Tibial artery (tissue), 4 donors: ENCODE measurements around the gene HACL1.
A peak's percentile ranks its signal among the peaks of the same experiment; 100 is the strongest.

Source experiments
- DNase-seq, 2 donors: peaks; one replicate each; pipeline ENCODE4 v3.0.0-alpha.2; 2019
- H3K27ac ChIP-seq, 2 donors: fragments of 200-600 bp; sonication (generic) in 1 of 2; 1 replicate in 1 of 2; 2 replicates in 1 of 2; pipeline ENCODE4 v1.5.1; 2018 to 2019; ENCODE audit warnings: mild to moderate bottlenecking in 1 of 2
- H3K27me3 ChIP-seq, 2 donors: fragments of 200-600 bp; sonication (generic) in 1 of 2; one replicate each; pipeline versions ENCODE4 v1.5.1 to v1.6.0; 2016 to 2019
- H3K36me3 ChIP-seq, 3 donors: fragments of 200-600 bp; sonication (generic) in 2 of 3; one replicate each; pipeline ENCODE4 v1.5.1; 2016 to 2019; ENCODE audit warnings: mild to moderate bottlenecking in 2 of 3
- H3K4me1 ChIP-seq, 4 donors: fragments of 200-600 bp; sonication (generic) in 2 of 4; 1 replicate in 3 of 4; 2 replicates in 1 of 4; pipeline ENCODE4 v1.5.1; 2016 to 2019
- H3K4me3 ChIP-seq, 2 donors: fragments of 200-600 bp; sonication (generic) in 1 of 2; 1 replicate in 1 of 2; 2 replicates in 1 of 2; pipeline ENCODE4 v1.5.1; 2018 to 2019; ENCODE audit warnings: mild to moderate bottlenecking in 2 of 2
- H3K9me3 ChIP-seq, 3 donors: fragments of 200-600 bp; sonication (generic) in 1 of 3; one replicate each; pipeline ENCODE4 v1.5.1; 2016 to 2019
- CTCF ChIP-seq, 2 experiments: fragments of 200-600 bp in 1 of 2; fragments of 450-650 bp in 1 of 2; IDR thresholded peaks; one replicate each; pipeline ENCODE4 v1.5.1; 2017 to 2019; ENCODE audit warnings: antibody characterized with exemption in 2 of 2, mild to moderate bottlenecking in 1 of 2, moderate library complexity in 1 of 2
- intact Hi-C: fragments of 100-400 bp; cut with DNase I; formaldehyde crosslinking; loops from one replicate; pipeline ENCODE4 v1.15.0; 2023; ENCODE audit warnings: low total_unique reads

Gene HACL1

GRCh38 chr3:15601046-15601398, 347 bp downstream of the HACL1 start:
- Histone ChIP-seq H3K36me3 (peaks cover 9 to 24% (median 18%) of the 10 kb centered on the region in 3 donors), H3K9me3 (no peaks in the 10 kb centered on the region), H3K4me1 (peaks cover 0 to 20% (median 12%) of the 10 kb centered on the region in 4 donors), H3K27me3 (no peaks in the 10 kb centered on the region), H3K27ac (peak overlapping the region; percentile 82 to 85), H3K4me3 (peak overlapping the region; percentile 64 to 78)
- no peak for TF ChIP-seq CTCF (IDR thresholded peaks at IDR 0.05)
- DNase-seq = no peak
- intact Hi-C loops = no loop called here

- Histone ChIP-seq H3K4me3 (no peak overlapping the region), H3K36me3 (peaks cover 20 to 42% (median 41%) of the 10 kb centered on the region in 3 donors), H3K27me3 (no peaks in the 10 kb centered on the region), H3K27ac (no peak overlapping the region), H3K9me3 (no peaks in the 10 kb centered on the region), H3K4me1 (peaks cover 0 to 13% (median 10%) of the 10 kb centered on the region in 4 donors)
- intact Hi-C loops = no loop called here
- TF ChIP-seq CTCF (IDR thresholded peaks at IDR 0.05) = no peak
- DNase-seq = no peak
Measured at GRCh38 chr3:15595955-15596354, 5.4 kb downstream of the HACL1 start.

GRCh38 chr3:15592968-15593367, 8.4 kb downstream of the HACL1 start:
- DNase-seq = no peak
- Histone ChIP-seq H3K27me3 (no peaks in the 10 kb centered on the region), H3K4me3 (no peak overlapping the region), H3K9me3 (no peaks in the 10 kb centered on the region), H3K27ac (no peak overlapping the region), H3K4me1 (no peaks in the 10 kb centered on the region), H3K36me3 (peaks cover 46 to 53% (median 49%) of the 10 kb centered on the region in 3 donors)
- intact Hi-C loops = no loop called here
- TF ChIP-seq CTCF (IDR thresholded peaks at IDR 0.05) = no peak

GRCh38 chr3:15591928-15592327, 9.4 kb downstream of the HACL1 start:
- no peaks in the 10 kb centered on the region for H3K27me3 ChIP-seq
- H3K36me3 ChIP-seq = peaks cover 40 to 56% (median 40%) of the 10 kb centered on the region in 3 donors
- DNase-seq = no peak
- H3K9me3 ChIP-seq = no peaks in the 10 kb centered on the region
- H3K4me1 ChIP-seq = no peaks in the 10 kb centered on the region
- no peak overlapping the region for H3K27ac ChIP-seq
- H3K4me3 ChIP-seq = no peak overlapping the region
- intact Hi-C loops = no loop called here
- TF ChIP-seq CTCF (IDR thresholded peaks at IDR 0.05) = no peak

- intact Hi-C loops = no loop called here
- no peaks in the 10 kb centered on the region for H3K9me3 ChIP-seq
- no peak overlapping the region for H3K27ac ChIP-seq
- H3K4me3 ChIP-seq = no peak overlapping the region
- no peak for TF ChIP-seq CTCF (IDR thresholded peaks at IDR 0.05)
- DNase-seq = no peak
- no peaks in the 10 kb centered on the region for H3K4me1 ChIP-seq
- H3K36me3 ChIP-seq = peaks cover 44 to 60% (median 46%) of the 10 kb centered on the region in 3 donors
- no peaks in the 10 kb centered on the region for H3K27me3 ChIP-seq
Measured at GRCh38 chr3:15591242-15591641, 10.1 kb downstream of the HACL1 start.
